Trophoblast cell (in vitro differentiated cells and primary cell): ENCODE data around the gene TYMS.
A peak's percentile ranks its signal among the peaks of the same experiment; 100 is the strongest.

Source experiments
- DNase-seq, 2 donors: peaks; one replicate each; pipeline ENCODE4 v3.0.0-alpha.2; 2016
- H2AFZ ChIP-seq: 2 replicates; pipeline ENCODE4 v1.6.1; 2013; ENCODE audit warnings: low read length, moderate library complexity, mild to moderate bottlenecking; ENCODE audit not compliant: insufficient read depth, poor library complexity
- H2AK5ac ChIP-seq: 2 replicates; pipeline ENCODE4 v1.6.1; 2013; ENCODE audit warnings: mild to moderate bottlenecking, low read length
- H2BK120ac ChIP-seq: 2 replicates; pipeline ENCODE4 v1.6.1; 2013; ENCODE audit warnings: low read length, mild to moderate bottlenecking, moderate library complexity; ENCODE audit not compliant: insufficient read depth, poor library complexity
- H2BK12ac ChIP-seq: 2 replicates; pipeline ENCODE4 v1.6.1; 2013; ENCODE audit warnings: mild to moderate bottlenecking, low read length, moderate library complexity
- H2BK5ac ChIP-seq: 2 replicates; pipeline ENCODE4 v1.6.1; 2013; ENCODE audit warnings: low read length, low read depth, moderate library complexity, mild to moderate bottlenecking; ENCODE audit not compliant: poor library complexity
- H3K14ac ChIP-seq: 2 replicates; pipeline ENCODE4 v1.6.1; 2013; ENCODE audit warnings: mild to moderate bottlenecking, low read length
- H3K18ac ChIP-seq: 2 replicates; pipeline ENCODE4 v1.6.1; 2013; ENCODE audit warnings: mild to moderate bottlenecking, low read length
- H3K23ac ChIP-seq: 2 replicates; pipeline ENCODE4 v1.6.1; 2013; ENCODE audit warnings: low read length
- H3K27ac ChIP-seq: 2 replicates; pipeline ENCODE4 v1.5.1; 2013; ENCODE audit warnings: low read depth, mild to moderate bottlenecking, inconsistent platforms, low read length, moderate library complexity
- H3K27me3 ChIP-seq: 2 replicates; pipeline ENCODE4 v1.6.1; 2013; ENCODE audit warnings: inconsistent platforms, mild to moderate bottlenecking, low read length, moderate library complexity; ENCODE audit not compliant: insufficient read depth
- H3K36me3 ChIP-seq, 2 experiments: 1 replicate in 1 of 2; 2 replicates in 1 of 2; pipeline ENCODE4 v1.6.1; 2013; ENCODE audit warnings: low read length in 2 of 2, mild to moderate bottlenecking in 2 of 2, moderate library complexity in 1 of 2; ENCODE audit not compliant: insufficient read depth in 2 of 2, control insufficient read depth in 1 of 2
- H3K4ac ChIP-seq: 2 replicates; pipeline ENCODE4 v1.6.1; 2013; ENCODE audit warnings: low read depth, mild to moderate bottlenecking, low read length, moderate library complexity
- H3K4me1 ChIP-seq, 2 experiments: 1 replicate in 1 of 2; 2 replicates in 1 of 2; pipeline ENCODE4 v1.6.1; 2013; ENCODE audit warnings: low read length in 2 of 2, mild to moderate bottlenecking in 2 of 2, moderate library complexity in 1 of 2; ENCODE audit not compliant: insufficient read depth in 2 of 2, control insufficient read depth in 1 of 2
- H3K4me2 ChIP-seq: 2 replicates; pipeline ENCODE4 v1.6.1; 2013; ENCODE audit warnings: inconsistent platforms, mild to moderate bottlenecking, low read length, moderate library complexity
- H3K4me3 ChIP-seq: 2 replicates; pipeline ENCODE4 v1.5.1; 2013; ENCODE audit warnings: mild to moderate bottlenecking, low read depth, low read length, inconsistent platforms
- H3K79me1 ChIP-seq: one replicate; pipeline ENCODE4 v1.6.1; 2013; ENCODE audit warnings: low read length
- H3K79me2 ChIP-seq: 2 replicates; pipeline ENCODE4 v1.6.1; 2013; ENCODE audit warnings: low read length, mild to moderate bottlenecking; ENCODE audit not compliant: control insufficient read depth, insufficient read depth, poor library complexity
- H3K9ac ChIP-seq: 2 replicates; pipeline ENCODE4 v1.6.1; 2013; ENCODE audit warnings: mild to moderate bottlenecking, low read length
- H3K9me3 ChIP-seq: 2 replicates; pipeline ENCODE4 v1.6.1; 2013; ENCODE audit warnings: low read depth, mild to moderate bottlenecking, control low read depth, inconsistent platforms, low read length; ENCODE audit not compliant: insufficient read depth
- H4K12ac ChIP-seq: 2 replicates; pipeline ENCODE4 v1.6.1; 2013; ENCODE audit warnings: low read depth, mild to moderate bottlenecking, low read length, moderate library complexity
- H4K8ac ChIP-seq: 2 replicates; pipeline ENCODE4 v1.6.1; 2013; ENCODE audit warnings: low read depth, mild to moderate bottlenecking, low read length, moderate library complexity
- H4K91ac ChIP-seq: one replicate; pipeline ENCODE4 v1.6.1; 2013; ENCODE audit warnings: low read depth, mild to moderate bottlenecking, low read length, moderate library complexity
- WGBS: extraction: QIAGEN DNeasy Blood & Tissue Kit; methylation state at CpG from one replicate; pipeline ENCODE4 v1.1.7; 2013; ENCODE audit warnings: missing lambda C conversion rate; ENCODE audit not compliant: insufficient read length, insufficient coverage; ENCODE audit errors: extremely low coverage; 5-methylcytosine and 5-hydroxymethylcytosine counted together

Gene TYMS

GRCh38 chr18:671405-671804 lies 14.0 kb downstream of the TYMS start:
- H3K27ac ChIP-seq: no peak overlapping the region
- H3K27me3 ChIP-seq: no peaks in the 10 kb centered on the region
- no peak overlapping the region for H3K4me2 ChIP-seq
- peaks cover 1% of the 10 kb centered on the region for H3K9me3 ChIP-seq
- H3K14ac ChIP-seq: no peak overlapping the region
- no peak overlapping the region for H4K8ac ChIP-seq
- no peak overlapping the region for H2BK12ac ChIP-seq
- H3K36me3 ChIP-seq: peaks cover 26 to 50% of the 10 kb centered on the region in 2 experiments
- no peak overlapping the region for H2AK5ac ChIP-seq
- no peak overlapping the region for H3K9ac ChIP-seq
- DNase-seq: no peak
- no peak overlapping the region for H3K4me3 ChIP-seq
- no peaks in the 10 kb centered on the region for H3K79me1 ChIP-seq
- H3K79me2 ChIP-seq: no peaks in the 10 kb centered on the region
- H3K4ac ChIP-seq: no peak overlapping the region
- no peak overlapping the region for H2BK120ac ChIP-seq
- H2BK5ac ChIP-seq: no peak overlapping the region
- no peaks in the 10 kb centered on the region for H3K4me1 ChIP-seq
- H3K18ac ChIP-seq: no peak overlapping the region
- no peak overlapping the region for H2AFZ ChIP-seq
- H3K23ac ChIP-seq: no peak overlapping the region
- no CpG with 5 or more reads among the region's 1 CpG for WGBS
- no peak overlapping the region for H4K12ac ChIP-seq
- no peak overlapping the region for H4K91ac ChIP-seq

- Histone ChIP-seq H3K27me3 (no peaks in the 10 kb centered on the region), H2BK120ac (no peak overlapping the region), H2BK5ac (no peak overlapping the region), H3K4me3 (no peak overlapping the region), H3K27ac (no peak overlapping the region), H3K4ac (no peak overlapping the region), H4K12ac (no peak overlapping the region), H3K4me2 (no peak overlapping the region), H3K79me2 (no peaks in the 10 kb centered on the region), H3K79me1 (no peaks in the 10 kb centered on the region), H3K23ac (no peak overlapping the region), H3K36me3 (peaks cover 26 to 48% of the 10 kb centered on the region in 2 experiments), H4K8ac (no peak overlapping the region), H3K9me3 (peaks cover 1% of the 10 kb centered on the region), H2AK5ac (no peak overlapping the region), H2AFZ (no peak overlapping the region), H3K18ac (no peak overlapping the region), H2BK12ac (no peak overlapping the region), H4K91ac (no peak overlapping the region), H3K4me1 (no peaks in the 10 kb centered on the region), H3K14ac (no peak overlapping the region), H3K9ac (no peak overlapping the region)
- whole genome bisulfite sequencing: no CpG with 5 or more reads among the region's 3 CpGs
- DNase-seq: no peak
Observed at GRCh38 chr18:673317-673716, 15.9 kb downstream of the TYMS start.

DNA sequence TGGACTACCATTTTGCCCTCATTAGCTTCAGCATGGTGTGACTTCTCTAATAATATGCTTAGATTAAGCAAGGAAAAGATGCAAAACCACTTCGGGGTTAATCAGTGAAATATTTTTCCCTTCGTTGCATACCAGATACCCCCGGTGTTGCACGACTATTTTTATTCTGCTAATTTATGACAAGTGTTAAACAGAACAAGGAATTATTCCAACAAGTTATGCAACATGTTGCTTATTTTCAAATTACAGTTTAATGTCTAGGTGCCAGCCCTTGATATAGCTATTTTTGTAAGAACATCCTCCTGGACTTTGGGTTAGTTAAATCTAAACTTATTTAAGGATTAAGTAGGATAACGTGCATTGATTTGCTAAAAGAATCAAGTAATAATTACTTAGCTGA lies 16.3 kb downstream of the TYMS start:
- Histone ChIP-seq H3K23ac (no peak overlapping the region), H3K9me3 (peaks cover 1% of the 10 kb centered on the region), H3K79me2 (no peaks in the 10 kb centered on the region), H3K36me3 (peaks cover 25 to 47% of the 10 kb centered on the region in 2 experiments), H2AFZ (no peak overlapping the region), H4K91ac (no peak overlapping the region), H2BK120ac (no peak overlapping the region), H3K18ac (no peak overlapping the region), H2BK5ac (no peak overlapping the region), H3K4me3 (no peak overlapping the region), H3K27me3 (no peaks in the 10 kb centered on the region), H3K27ac (no peak overlapping the region), H3K4me2 (no peak overlapping the region), H4K12ac (no peak overlapping the region), H3K14ac (no peak overlapping the region), H3K4me1 (no peaks in the 10 kb centered on the region), H3K4ac (no peak overlapping the region), H4K8ac (no peak overlapping the region), H3K9ac (no peak overlapping the region), H2BK12ac (no peak overlapping the region), H3K79me1 (no peaks in the 10 kb centered on the region), H2AK5ac (no peak overlapping the region)
- DNase-seq: no peak
- WGBS: no CpG with 5 or more reads among the region's 5 CpGs

DNA sequence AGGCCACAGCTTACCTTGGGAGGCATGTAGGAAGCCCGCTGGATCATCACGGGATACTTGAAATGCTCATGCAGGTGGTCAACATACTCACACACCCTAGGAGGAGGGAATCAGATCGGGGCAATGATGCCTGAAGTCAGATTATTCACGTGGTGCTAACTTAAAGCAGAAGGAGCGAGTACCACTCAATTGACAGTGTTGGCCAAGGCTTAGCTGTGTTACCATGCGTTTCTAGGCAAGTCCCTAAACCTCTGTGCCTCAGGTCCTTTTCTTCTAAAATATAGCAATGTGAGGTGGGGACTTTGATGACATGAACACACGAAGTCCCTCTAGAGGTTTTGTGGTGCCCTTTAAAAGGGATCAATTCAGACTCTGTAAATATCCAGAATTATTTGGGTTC lies 17.9 kb downstream of the TYMS start:
- Histone ChIP-seq H3K14ac (no peak overlapping the region), H3K4me3 (peak overlapping the region; percentile 51), H3K4me2 (no peak overlapping the region), H3K79me1 (no peaks in the 10 kb centered on the region), H3K9me3 (peaks cover 1% of the 10 kb centered on the region), H4K8ac (no peak overlapping the region), H2AFZ (no peak overlapping the region), H3K18ac (no peak overlapping the region), H3K23ac (no peak overlapping the region), H4K12ac (no peak overlapping the region), H2BK120ac (no peak overlapping the region), H3K4me1 (no peaks in the 10 kb centered on the region), H4K91ac (no peak overlapping the region), H2BK5ac (no peak overlapping the region), H3K4ac (no peak overlapping the region), H2AK5ac (no peak overlapping the region), H3K27me3 (no peaks in the 10 kb centered on the region), H3K27ac (no peak overlapping the region), H3K79me2 (no peaks in the 10 kb centered on the region), H2BK12ac (no peak overlapping the region), H3K9ac (no peak overlapping the region), H3K36me3 (peaks cover 16 to 35% of the 10 kb centered on the region in 2 experiments)
- DNase-seq: no peak
- no CpG with 5 or more reads among the region's 7 CpGs for WGBS
